Measurements from ENCODE around the gene EYS. TPM values are rescaled to one million over a fixed set of nuclear protein-coding genes. Genes with fewer than 3 reads are reported as not detected.

Gene EYS
- total RNA-seq, 1 experiment from 2014 or later: 0.87 TPM

DNA sequence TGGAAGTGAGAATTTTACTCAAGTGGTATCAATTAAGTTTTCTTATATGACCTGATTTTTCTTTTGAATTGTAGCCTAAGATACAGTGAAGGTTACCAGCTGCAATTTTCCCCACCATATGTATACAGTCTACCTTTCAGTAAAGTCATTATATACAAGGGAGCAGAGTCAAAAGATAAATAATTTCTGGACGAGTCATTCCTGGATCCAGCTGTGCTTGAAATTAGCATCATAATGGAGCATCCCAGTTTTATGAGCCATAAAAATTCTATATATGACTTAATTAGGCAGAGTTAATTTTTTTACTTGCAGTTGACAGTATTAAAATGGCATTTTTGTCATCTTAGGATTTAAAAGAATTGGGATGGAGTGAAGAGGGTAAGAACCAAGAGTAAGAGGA lies 1063.0 kb downstream of the EYS start:
- DNase-seq (ENCODE audit: low read depth): no peak

GRCh38 chr6:64630901-64631300 lies 1076.1 kb downstream of the EYS start:
- no peak for DNase-seq (ENCODE audit: low read depth)

GRCh38 chr6:64622944-64623343 lies 1084.1 kb downstream of the EYS start:
- DNase-seq (ENCODE audit: low read depth): no peak

- DNase-seq (ENCODE audit: low read depth): no peak
These were observed 1104.0 kb downstream of the EYS start for GRCh38 chr6:64602993-64603392.

DNA sequence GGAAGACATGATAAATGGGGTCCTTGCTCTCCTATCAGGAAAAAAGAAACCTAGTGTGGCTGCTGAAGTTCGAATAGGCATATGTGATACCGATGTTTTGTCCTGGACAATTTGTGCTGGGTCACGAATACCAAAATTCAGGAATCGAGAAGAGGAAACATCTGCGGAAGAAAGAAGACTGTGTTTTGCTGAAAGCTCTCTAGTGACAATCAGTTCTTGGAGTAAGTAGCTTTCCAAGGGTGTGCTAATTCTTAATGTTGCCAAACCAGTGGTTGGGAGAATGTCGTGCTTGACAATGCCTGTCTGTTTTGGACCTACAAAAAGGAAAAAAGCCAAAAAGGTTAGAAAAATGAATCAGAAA lies 1115.4 kb downstream of the EYS start:
- DNase-seq (ENCODE audit: low read depth): no peak

- no peak for DNase-seq (ENCODE audit: low read depth)
These were observed 1115.9 kb downstream of the EYS start for GRCh38 chr6:64590965-64591675.

DNA sequence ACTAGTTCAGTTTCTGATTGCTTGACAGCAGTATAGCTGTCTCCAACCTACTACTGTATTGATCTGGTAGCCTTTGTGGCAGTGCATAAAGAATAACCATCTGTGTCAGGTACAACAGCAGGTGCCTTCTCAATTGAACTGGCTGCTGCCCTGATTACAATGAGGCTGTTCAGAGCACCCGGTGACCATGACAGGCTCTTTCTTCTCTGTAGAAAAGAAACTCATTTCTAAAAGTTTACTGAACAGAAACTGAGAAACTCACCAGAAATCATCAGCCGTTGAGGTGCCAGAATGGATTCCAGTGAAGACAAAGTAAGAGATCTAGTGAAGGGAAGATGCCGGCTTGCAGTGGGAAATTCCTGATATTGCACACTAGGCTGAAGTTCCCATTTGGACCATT lies 1117.1 kb downstream of the EYS start:
- DNase-seq (ENCODE audit: low read depth): no peak

DNA sequence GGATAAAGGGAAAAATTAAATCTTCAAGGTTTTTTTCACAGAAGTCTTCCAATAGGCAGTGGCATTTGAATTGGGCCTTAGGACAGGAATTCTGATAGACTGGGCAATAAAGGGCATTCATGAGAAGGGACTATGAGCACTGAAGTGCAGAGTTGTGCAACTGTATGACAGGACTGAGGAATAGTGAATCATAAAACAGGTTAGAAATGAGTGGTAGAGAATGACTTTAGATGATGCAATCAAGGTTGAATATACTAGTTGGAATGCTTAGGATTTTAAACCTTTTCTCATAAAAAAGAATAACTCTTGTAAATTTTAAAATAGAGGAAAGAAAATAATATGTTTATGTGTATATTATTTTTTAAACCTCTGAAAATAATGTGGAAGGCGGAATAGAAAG lies 1126.7 kb downstream of the EYS start:
- DNase-seq (ENCODE audit: low read depth): peak; percentile 69

GRCh38 chr6:64553249-64553786 lies 1153.7 kb downstream of the EYS start:
- DNase-seq (ENCODE audit: low read depth): no peak

- DNase-seq (ENCODE audit: low read depth): no peak
These were observed 1159.3 kb downstream of the EYS start for GRCh38 chr6:64547594-64548268.

DNA sequence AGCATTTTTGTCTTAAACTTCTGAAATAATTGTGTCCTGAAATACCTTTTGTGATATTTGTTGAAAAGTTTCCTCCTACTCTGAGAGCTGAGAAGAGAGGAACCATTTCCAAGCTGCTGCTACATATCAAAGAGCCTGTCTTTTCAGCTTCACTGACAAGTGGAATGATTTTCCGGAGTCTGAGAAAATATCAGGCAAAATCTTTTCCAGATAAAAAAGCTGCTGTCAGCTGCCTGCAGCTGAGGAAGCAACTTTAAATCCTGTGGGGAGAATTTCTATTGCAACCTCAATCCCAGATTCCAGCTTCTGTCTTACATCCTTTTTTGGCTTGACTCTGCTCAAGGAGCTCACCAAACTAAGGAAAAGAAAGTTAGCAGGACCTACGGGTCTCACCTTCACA lies 1167.1 kb downstream of the EYS start:
- DNase-seq (ENCODE audit: low read depth): no peak

DNA sequence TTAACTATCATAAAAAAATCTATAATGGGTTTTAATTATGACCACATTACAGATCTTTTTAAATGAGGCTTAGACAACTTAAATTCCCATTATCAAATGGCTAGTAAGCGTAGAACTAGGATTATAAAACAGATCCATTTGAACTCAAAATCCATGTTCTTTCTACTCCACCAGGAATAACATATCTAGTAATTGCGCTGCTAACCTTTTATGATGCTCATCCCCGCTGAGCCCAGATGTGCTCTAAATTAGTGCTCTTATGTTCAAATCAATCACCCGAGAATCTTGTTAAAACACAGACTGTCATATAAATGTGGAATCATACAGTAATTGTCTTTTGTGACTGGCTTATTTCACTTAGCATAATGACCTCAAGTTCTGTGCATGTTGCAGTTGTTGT lies 1168.3 kb downstream of the EYS start:
- no peak for DNase-seq (ENCODE audit: low read depth)

DNA sequence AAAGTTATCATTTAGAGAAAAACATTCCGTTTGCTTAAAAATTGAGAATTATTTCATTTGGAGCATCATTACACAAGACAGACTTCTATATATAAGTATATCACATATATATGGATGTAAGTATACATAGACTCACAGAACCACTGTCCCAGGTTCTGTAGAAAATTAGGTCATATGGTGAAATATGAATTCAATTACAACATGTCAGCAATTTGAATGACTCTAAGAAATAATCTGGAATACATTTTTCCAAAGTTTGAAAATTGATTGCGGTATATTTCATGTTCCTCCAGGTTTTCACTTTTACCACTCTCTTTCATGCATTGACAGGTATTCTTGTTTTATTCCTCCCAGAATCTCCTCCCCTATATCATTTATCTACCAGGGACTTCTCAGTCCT lies 1179.1 kb downstream of the EYS start:
- no peak for DNase-seq (ENCODE audit: low read depth)

GRCh38 chr6:64522859-64523258 lies 1184.2 kb downstream of the EYS start:
- no peak for DNase-seq (ENCODE audit: low read depth)

- DNase-seq (ENCODE audit: low read depth): peak; percentile 93
These were observed 1187.0 kb downstream of the EYS start for GRCh38 chr6:64520050-64520449.

GRCh38 chr6:64516393-64516792 lies 1190.6 kb downstream of the EYS start:
- DNase-seq (ENCODE audit: low read depth): no peak

DNA sequence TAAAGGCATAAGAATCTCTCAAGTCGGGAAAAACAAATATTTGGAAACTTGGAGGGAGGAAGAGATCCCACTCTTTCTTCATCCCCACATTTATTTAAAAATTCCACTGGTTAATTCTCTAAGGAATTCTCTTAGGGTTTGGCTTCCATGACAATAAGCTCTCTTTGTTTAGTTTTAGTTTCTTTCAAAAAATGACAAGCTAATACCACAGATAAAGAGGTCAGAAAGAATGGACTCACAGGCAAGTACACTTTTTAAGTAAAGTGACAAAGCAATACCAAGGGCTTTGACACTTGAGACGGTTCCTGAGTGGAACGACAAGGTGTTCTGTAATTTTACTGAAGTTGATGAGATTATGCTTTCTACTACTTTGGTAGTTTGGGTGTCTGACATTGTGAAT lies 1199.4 kb downstream of the EYS start:
- DNase-seq (ENCODE audit: low read depth): no peak

- no peak for DNase-seq (ENCODE audit: low read depth)
These were observed 1201.7 kb downstream of the EYS start for GRCh38 chr6:64505312-64505711.

DNA sequence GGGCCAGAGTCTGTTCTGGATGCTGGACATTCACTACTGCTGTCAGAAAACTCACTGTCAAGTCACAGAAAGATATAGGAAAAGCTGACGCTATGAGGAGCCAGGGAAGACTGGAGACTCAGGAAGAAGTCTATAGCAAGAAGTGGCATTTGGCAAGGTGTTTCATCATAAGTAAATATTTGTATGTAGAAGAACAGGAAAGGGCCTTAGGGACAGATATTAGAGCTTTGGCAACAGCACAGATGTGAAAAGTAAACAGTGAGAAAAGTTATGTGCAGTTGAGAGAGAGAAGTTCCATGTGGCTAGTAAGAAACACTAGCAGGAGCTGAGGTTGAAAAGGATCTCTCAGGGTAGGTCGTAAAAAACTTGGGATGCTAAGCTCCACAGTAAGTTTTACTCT lies 1202.5 kb downstream of the EYS start:
- DNase-seq (ENCODE audit: low read depth): no peak

GRCh38 chr6:64502801-64503200 lies 1204.2 kb downstream of the EYS start:
- DNase-seq (ENCODE audit: low read depth): no peak

DNA sequence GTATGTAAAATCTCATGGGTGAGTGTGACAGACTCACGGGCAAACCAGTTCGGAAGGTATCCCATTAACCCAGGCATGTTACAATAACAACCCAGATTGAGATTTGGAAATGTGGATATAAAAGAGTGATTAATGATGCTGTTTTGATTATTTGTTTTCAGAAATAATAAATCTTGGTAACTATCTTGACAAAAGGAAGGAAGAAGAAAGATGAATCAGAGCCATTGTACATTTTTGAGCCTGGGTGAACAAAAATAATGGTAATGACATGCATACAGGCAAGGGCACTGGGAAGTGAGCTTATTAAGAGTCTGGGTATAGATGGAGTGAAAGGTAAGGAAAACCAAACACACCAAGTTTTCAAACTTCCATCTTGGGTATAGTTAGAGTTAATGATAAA lies 1209.4 kb downstream of the EYS start:
- DNase-seq (ENCODE audit: low read depth): no peak

DNA sequence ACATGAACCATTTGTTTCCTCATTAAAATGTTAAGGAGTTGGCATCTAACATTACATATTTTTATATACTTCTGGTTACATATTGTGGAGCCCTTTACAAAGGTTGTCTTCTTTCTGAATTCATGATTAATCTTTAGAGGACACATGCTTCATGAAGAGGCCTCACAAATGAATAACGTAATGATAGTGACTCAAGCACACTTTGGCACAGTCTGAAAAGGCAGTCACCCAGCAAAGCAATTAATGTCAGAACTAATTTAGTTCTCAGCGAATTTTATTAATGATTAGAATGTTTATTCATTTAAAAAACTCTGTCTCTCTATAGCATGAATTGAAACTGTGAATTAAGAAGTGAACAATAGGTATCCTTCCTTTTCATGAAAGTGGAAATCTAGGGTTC lies 1217.3 kb downstream of the EYS start:
- no peak for DNase-seq (ENCODE audit: low read depth)

All from HT1080 (cell line).